ENCODE data around the gene SF3B4.
A peak's percentile ranks its signal among the peaks of the same experiment; 100 is the strongest.
"Not testable (repeated sequence)": the region's sequence is repeated elsewhere in the genome, so short reads cannot be mapped to it uniquely, and the experiment has no call there.

Gene SF3B4

GRCh38 chr1:149927563-149928400, at the start of gene SF3B4:
TSS of gene SF3B4 (minus strand) at chr1:149927803. CDS start at chr1:149927759, 44 bp downstream.
- peak; percentile 95 for DNase-seq

- DNase-seq = no peak
These were observed 49.7 kb upstream of the SF3B4 start for GRCh38 chr1:149977345-149977744.

GRCh38 chr1:149972547-149972946, 44.9 kb upstream of the SF3B4 start:
- DNase-seq = no peak

GRCh38 chr1:149967646-149968045, 40.0 kb upstream of the SF3B4 start:
- DNase-seq = no peak

- no peak for DNase-seq
These were observed 39.4 kb upstream of the SF3B4 start for GRCh38 chr1:149967041-149967440.

GRCh38 chr1:149966405-149966804, 38.8 kb upstream of the SF3B4 start:
- no peak for DNase-seq

- DNase-seq = no peak
These were observed 37.8 kb upstream of the SF3B4 start for GRCh38 chr1:149965440-149965839.

GRCh38 chr1:149963358-149963757, 35.8 kb upstream of the SF3B4 start:
- no peak for DNase-seq

GRCh38 chr1:149962736-149963135, 35.1 kb upstream of the SF3B4 start:
- no peak for DNase-seq

- peak; percentile 31 for DNase-seq
These were observed 34.5 kb upstream of the SF3B4 start for GRCh38 chr1:149962039-149962647.

GRCh38 chr1:149957548-149957947, 29.9 kb upstream of the SF3B4 start:
- not testable (repeated sequence) for DNase-seq

- DNase-seq = no peak
These were observed 22.3 kb upstream of the SF3B4 start for GRCh38 chr1:149949911-149950310.

GRCh38 chr1:149945206-149945605, 17.6 kb upstream of the SF3B4 start:
- DNase-seq = no peak

- DNase-seq = no peak
These were observed 15.3 kb upstream of the SF3B4 start for GRCh38 chr1:149942885-149943284.

- no peak for DNase-seq
These were observed 14.6 kb upstream of the SF3B4 start for GRCh38 chr1:149942207-149942606.

- DNase-seq = no peak
These were observed 12.8 kb upstream of the SF3B4 start for GRCh38 chr1:149940427-149940826.

GRCh38 chr1:149938668-149939003, 11.0 kb upstream of the SF3B4 start:
- DNase-seq = not testable (repeated sequence)

GRCh38 chr1:149937759-149938158, 10.2 kb upstream of the SF3B4 start:
- DNase-seq = no peak

- DNase-seq = no peak
These were observed 9.5 kb upstream of the SF3B4 start for GRCh38 chr1:149936992-149937705.

- DNase-seq = no peak
These were observed 8.8 kb upstream of the SF3B4 start, which contains the start of gene MTMR11 for GRCh38 chr1:149936170-149936991. TSS of gene MTMR11 (minus strand) at chr1:149936879. CDS start at chr1:149936647, 232 bp downstream.

- no peak for DNase-seq
These were observed 6.8 kb upstream of the SF3B4 start for GRCh38 chr1:149934356-149934755.

- no peak for DNase-seq
These were observed 5.6 kb upstream of the SF3B4 start for GRCh38 chr1:149933208-149933607.

- DNase-seq = no peak
These were observed 4.9 kb upstream of the SF3B4 start for GRCh38 chr1:149932474-149932873.
